HG03558 (cell line): ENCODE measurements around the gene TIMP1.

ENCODE experiments used
- ATAC-seq: cut with Tn5 transposase; IDR thresholded peaks from one replicate; pipeline ENCODE4 v1.9.1; 2021; ENCODE audit warnings: moderate number of reproducible peaks; ENCODE audit not compliant: unreplicated experiment; ENCODE audit errors: extremely low read depth

Gene TIMP1

DNA sequence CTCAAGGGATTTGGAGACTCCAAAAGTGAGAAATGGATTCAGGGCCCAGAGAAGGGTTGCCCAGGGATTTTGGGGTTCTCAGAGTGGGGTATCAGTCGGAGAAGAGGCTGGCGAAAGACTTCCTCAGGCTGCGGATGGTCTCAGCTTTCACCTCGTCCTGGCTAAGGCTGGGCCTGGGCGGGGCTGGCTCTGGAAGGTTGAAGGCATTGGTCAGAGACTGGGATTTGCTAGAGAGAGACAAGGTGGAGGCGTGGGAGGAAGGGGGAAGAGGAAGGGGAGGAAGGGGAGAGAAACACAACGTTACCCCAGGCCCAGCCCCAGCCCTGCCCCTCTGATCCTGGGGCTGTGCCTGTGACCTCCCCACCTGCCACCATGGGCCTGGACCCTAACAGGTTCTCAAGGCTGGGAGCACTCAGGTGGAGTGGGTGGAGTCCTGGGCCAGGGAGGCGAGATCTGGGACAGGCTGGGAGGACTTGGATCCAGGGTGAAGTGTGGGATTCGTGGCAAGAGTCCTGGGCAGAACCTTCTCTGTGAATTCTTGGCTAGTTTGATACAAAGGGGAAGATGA lies 9.4 kb upstream of the TIMP1 start:
- ATAC-seq, result no peak

- no peak for ATAC-seq
These were observed 8.7 kb upstream of the TIMP1 start for GRCh38 chrX:47573341-47574075.

GRCh38 chrX:47574076-47574546 lies 8.1 kb upstream of the TIMP1 start:
- ATAC-seq, result no peak

DNA sequence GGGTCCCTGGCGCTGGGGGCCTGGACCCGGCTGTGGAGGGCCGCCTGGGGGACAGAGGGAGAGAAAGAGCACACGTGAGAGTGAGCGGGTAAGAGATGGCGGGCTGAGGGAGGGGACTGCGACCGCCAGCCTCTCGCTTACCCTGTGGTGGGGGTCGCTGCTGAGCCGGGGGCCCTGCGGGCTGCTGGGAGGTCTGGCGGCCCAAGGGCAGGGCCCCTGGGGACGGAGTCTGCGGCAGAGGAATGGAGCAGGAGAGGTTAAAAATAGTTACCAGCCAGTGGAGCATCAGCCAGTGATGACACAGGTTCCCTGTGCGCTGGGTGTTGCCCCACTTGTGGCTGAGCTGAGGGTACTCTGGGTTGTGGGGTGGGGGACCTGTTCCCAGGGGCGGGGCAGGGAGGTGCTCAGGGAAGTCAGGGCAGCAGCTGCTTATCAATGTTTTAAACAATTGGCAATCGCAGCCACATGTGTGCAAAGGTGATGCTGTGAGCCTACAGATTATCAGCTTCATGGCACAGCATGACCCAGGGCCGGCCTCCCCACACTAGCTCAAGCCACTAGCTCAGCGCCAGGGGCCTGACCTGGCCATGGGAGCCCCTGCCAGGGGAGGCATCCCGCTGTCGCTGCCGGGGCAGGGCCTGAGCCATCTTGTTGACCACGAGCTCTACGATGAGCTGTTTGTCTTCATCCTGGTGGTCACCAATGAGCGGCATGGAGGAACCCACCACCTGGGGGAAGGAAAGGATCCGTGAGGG lies 7.5 kb upstream of the TIMP1 start:
- ATAC-seq, result no peak

GRCh38 chrX:47576021-47576898 lies 6.0 kb upstream of the TIMP1 start:
- ATAC-seq, result no peak

- no peak for ATAC-seq
These were observed 4.8 kb upstream of the TIMP1 start for GRCh38 chrX:47577424-47577823.

GRCh38 chrX:47577901-47578300 lies 4.3 kb upstream of the TIMP1 start:
- no peak for ATAC-seq

- no peak for ATAC-seq
These were observed 3.5 kb upstream of the TIMP1 start for GRCh38 chrX:47578692-47579091.

DNA sequence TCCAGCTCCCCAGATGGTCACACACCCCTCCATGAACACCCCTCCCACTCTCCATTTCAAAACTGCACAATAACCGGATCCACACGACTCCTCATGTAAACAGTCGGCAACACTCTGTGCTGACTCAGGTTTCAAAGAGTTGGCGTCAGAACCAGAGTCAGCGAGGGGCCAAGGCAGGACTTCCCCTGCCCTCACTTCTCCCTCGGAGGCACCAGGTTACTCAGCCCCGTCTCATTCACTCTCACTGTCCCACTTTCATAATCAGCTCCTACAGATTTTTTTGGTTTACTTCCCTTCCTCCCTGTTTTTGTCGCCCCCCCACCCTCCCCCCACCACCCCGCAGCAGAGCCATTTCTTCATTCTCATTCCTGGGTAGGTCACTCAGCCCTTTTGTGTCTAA lies 2.7 kb upstream of the TIMP1 start:
- no peak for ATAC-seq

- ATAC-seq, result no peak
These were observed 1.1 kb downstream of the TIMP1 start for GRCh38 chrX:47583240-47583861.

DNA sequence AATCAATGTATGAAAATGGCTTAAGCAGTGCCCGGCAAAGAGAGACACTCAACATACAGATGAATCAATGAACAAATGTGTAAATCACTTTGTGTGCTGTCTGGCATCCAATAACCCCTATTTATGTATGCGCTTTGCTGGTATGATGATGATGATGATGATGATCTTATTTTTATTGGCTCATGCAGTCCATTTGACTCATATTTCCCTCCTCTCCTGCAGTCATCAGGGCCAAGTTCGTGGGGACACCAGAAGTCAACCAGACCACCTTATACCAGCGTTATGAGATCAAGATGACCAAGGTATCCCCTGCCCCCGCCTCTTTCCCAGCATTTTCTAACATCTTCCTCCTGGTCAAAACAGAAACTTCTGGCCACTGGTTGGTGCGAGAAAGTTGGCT lies 2.5 kb downstream of the TIMP1 start:
- no peak for ATAC-seq

- ATAC-seq, result no peak
These were observed 3.0 kb downstream of the TIMP1 start for GRCh38 chrX:47585273-47585672.

GRCh38 chrX:47586043-47586787 lies 4.0 kb downstream of the TIMP1 start:
- no peak for ATAC-seq

GRCh38 chrX:47587091-47587891 lies 5.1 kb downstream of the TIMP1 start:
- no peak for ATAC-seq

DNA sequence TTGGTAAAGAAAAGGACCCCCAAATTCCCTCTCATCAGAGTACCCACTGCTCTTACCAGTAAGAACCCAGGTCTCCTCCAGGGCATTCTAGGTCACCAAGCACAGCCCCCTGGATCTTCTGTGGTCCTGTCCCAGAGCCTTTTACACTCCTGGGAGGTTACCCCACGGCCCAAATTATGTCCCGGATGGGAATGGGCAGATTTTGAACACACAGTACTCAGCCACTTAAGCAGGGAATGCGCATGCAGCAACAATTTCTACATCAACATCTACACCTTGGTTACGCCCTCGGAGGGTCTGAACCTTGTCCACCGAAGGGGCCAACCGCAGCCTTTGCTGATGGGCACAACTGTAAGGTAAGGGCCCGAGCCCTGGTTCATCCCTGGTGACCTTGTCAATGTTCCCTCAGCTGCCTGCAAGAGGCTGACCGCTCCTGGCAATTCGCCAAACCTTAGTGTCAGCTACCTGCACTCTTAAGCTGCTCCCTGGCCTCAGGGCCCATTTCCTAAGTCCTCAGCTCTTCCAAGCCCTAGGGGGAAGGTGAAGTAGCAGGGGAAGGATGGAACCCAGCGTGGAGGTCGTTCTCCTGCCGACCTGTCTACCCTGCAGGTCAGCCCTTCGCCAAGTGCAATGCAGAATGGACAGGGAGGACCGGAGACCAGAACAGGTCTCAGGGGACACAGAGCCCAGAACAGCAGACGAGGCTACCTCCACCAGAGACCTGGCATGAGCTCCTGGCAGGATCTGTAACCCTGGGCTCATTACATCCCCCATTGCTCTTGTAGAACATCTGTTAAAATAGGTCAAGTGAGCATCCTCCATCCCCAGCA lies 5.9 kb downstream of the TIMP1 start:
- ATAC-seq, result no peak

- ATAC-seq, result no peak
These were observed 8.7 kb downstream of the TIMP1 start for GRCh38 chrX:47590984-47591383.

DNA sequence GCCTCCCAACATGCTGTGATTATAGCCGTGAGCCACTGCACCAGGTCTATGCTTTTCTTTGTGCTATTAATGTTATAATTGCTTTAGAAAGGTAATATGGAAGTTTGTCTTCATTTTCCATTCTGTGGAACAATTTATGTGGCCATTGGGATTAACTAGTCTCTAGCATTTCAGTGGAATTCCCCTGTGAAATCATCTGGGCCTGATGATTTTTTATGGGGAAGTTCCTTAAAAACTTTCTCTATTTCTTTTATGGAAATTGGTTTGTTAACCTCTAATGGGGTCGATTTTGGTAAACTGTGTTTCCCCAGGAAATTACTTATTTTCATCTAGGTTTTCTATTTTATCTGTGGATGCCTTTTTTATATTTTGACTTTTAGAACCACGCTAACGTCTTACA lies 11.3 kb downstream of the TIMP1 start:
- no peak for ATAC-seq
